Ishikawa (cell line): ENCODE data around the gene RNF112.

ENCODE experiments used
- CEBPB ChIP-seq: IDR thresholded peaks from 2 replicates; pipeline ENCODE4 v1.6.1; 2012
- EP300 ChIP-seq: IDR thresholded peaks from 2 replicates; pipeline ENCODE4 v1.6.1; 2012; ENCODE audit warnings: borderline replicate concordance
- FOXM1 ChIP-seq: IDR thresholded peaks from 2 replicates; pipeline ENCODE4 v1.6.1; 2012; ENCODE audit warnings: low read depth, borderline replicate concordance
- MAX ChIP-seq: IDR thresholded peaks from 2 replicates; pipeline ENCODE4 v1.6.1; 2012
- RAD21 ChIP-seq: IDR thresholded peaks from 2 replicates; pipeline ENCODE4 v1.6.1; 2012; ENCODE audit warnings: low read depth
- TAF1 ChIP-seq: IDR thresholded peaks from 2 replicates; pipeline ENCODE4 v1.6.1; 2012; ENCODE audit warnings: low read depth, mild to moderate bottlenecking
- TCF12 ChIP-seq: IDR thresholded peaks from 2 replicates; pipeline ENCODE4 v1.6.1; 2012; ENCODE audit warnings: low read depth
- TEAD4 ChIP-seq: IDR thresholded peaks from 2 replicates; pipeline ENCODE4 v1.6.1; 2012
- USF1 ChIP-seq: IDR thresholded peaks from 2 replicates; pipeline ENCODE4 v1.6.1; 2012

GRCh38 chr17:19379361-19380065 is 31.5 kb upstream of the RNF112 start:
- TF ChIP-seq EP300: no peak
- TF ChIP-seq CEBPB: no peak
- no peak for TF ChIP-seq MAX
- TF ChIP-seq TAF1: no peak
- no peak for TF ChIP-seq TCF12
- TF ChIP-seq TEAD4: no peak
- no peak for TF ChIP-seq USF1
- no peak for TF ChIP-seq RAD21
- no peak for TF ChIP-seq FOXM1
